ENCODE measurements around the gene LAMTOR4. TPM values are rescaled to one million over a fixed set of nuclear protein-coding genes. Genes with fewer than 3 reads are reported as not detected.

LAMTOR4 gene
- total and polyA plus RNA-seq, 2 of the 13 experiments (the other 11 are each of a cell fraction or from before 2014, with no cell fraction given), result 115 to 118 TPM

DNA sequence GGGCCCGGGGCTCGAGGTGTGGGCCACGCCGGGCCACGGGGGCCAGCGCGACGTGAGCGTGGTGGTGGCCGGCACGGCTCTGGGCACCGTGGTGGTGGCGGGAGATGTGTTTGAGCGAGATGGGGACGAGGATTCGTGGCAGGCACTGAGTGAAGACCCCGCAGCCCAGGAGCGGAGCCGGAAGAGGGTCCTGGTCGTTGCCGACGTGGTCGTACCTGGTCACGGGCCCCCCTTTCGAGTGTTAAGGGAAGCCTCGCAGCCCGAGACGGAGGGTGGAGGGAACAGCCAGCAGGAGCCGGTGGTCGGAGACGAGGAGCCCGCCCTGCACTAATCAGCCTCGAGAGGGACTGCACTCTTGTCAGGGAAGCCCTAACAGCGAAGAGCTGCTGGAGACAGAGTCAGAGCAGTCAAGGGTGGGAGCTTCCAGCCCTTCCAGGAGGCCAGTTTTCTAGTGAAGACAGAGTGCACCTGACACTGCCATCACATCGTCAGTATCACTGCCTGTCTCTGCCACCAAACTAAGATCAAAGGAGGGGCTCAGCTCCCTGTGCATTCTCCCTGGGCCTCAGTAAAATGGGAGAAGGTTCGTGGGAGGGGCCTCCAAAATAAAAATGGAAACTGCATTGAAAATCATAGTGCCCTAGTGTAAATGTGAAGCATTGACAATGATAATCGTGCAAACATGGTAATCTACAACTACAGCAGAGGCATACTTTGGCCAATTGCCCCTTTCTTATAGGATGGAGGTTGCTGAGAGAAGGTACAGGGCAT lies 20.7 kb upstream of the LAMTOR4 start (continued):
- no peak for TF ChIP-seq ZFP90 (CRISPR knock-in tag; IDR thresholded peaks at IDR 0.05; ENCODE audit: borderline replicate concordance)
- no peak for TF ChIP-seq AFF4 (CRISPR knock-in tag; IDR thresholded peaks at IDR 0.05)
- no peak for TF ChIP-seq HNRNPL (IDR thresholded peaks at IDR 0.05; ENCODE audit: low read depth, low read length)
- TF ChIP-seq RFX3 (CRISPR knock-in tag; IDR thresholded peaks at IDR 0.05), result no peak
- no peak for TF ChIP-seq ZNF367 (CRISPR knock-in tag; IDR thresholded peaks at IDR 0.05; ENCODE audit: borderline replicate concordance)
- TF ChIP-seq TAF1 (CRISPR knock-in tag; IDR thresholded peaks at IDR 0.05), result no peak
- TF ChIP-seq ZNF792 (CRISPR knock-in tag; IDR thresholded peaks at IDR 0.05), result no peak
- peak; percentile 73; the same call in 1 of the 2 replicates for TF ChIP-seq MTA1 (CRISPR knock-in tag; IDR thresholded peaks at IDR 0.05; ENCODE audit: borderline replicate concordance)
- TF ChIP-seq ZNF564 (CRISPR knock-in tag; IDR thresholded peaks at IDR 0.05), result no peak
- TF ChIP-seq, protein P1, sequence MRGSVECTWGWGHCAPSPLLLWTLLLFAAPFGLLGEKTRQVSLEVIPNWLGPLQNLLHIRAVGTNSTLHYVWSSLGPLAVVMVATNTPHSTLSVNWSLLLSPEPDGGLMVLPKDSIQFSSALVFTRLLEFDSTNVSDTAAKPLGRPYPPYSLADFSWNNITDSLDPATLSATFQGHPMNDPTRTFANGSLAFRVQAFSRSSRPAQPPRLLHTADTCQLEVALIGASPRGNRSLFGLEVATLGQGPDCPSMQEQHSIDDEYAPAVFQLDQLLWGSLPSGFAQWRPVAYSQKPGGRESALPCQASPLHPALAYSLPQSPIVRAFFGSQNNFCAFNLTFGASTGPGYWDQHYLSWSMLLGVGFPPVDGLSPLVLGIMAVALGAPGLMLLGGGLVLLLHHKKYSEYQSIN (CRISPR knock-in tag; IDR thresholded peaks at IDR 0.05; ENCODE audit: borderline replicate concordance), result no peak
- 0 out of 2 replicates have a peak, but pooled peaks have one; percentile 37 for TF ChIP-seq ZC3H13 (CRISPR knock-in tag; IDR thresholded peaks at IDR 0.05)
- TF ChIP-seq SIN3A (IDR thresholded peaks at IDR 0.05; ENCODE audit: borderline replicate concordance, low read depth, low read length), result no peak; the same call in 1 of the 2 replicates
- no peak for TF ChIP-seq TSC22D2 (CRISPR knock-in tag; IDR thresholded peaks at IDR 0.05; ENCODE audit: borderline replicate concordance)
- no peak for TF ChIP-seq SALL2 (CRISPR knock-in tag; IDR thresholded peaks at IDR 0.05)
- TF ChIP-seq ZNF317 (CRISPR knock-in tag; IDR thresholded peaks at IDR 0.05), result no peak
- TF ChIP-seq ZNF432 (CRISPR knock-in tag; IDR thresholded peaks at IDR 0.05; ENCODE audit: borderline replicate concordance), result no peak
- TF ChIP-seq ZNF460 (CRISPR knock-in tag; IDR thresholded peaks at IDR 0.05; ENCODE audit: borderline replicate concordance), result no peak
- no peak for TF ChIP-seq TFE3 (CRISPR knock-in tag; IDR thresholded peaks at IDR 0.05)
- TF ChIP-seq, protein P2, sequence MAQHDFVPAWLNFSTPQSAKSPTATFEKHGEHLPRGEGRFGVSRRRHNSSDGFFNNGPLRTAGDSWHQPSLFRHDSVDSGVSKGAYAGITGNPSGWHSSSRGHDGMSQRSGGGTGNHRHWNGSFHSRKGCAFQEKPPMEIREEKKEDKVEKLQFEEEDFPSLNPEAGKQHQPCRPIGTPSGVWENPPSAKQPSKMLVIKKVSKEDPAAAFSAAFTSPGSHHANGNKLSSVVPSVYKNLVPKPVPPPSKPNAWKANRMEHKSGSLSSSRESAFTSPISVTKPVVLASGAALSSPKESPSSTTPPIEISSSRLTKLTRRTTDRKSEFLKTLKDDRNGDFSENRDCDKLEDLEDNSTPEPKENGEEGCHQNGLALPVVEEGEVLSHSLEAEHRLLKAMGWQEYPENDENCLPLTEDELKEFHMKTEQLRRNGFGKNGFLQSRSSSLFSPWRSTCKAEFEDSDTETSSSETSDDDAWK (CRISPR knock-in tag; IDR thresholded peaks at IDR 0.05), result no peak
- TF ChIP-seq HIVEP1 (CRISPR knock-in tag; IDR thresholded peaks at IDR 0.05), result no peak
